ENCODE measurements around the gene RHBDF2.

GRCh38 chr17:76427501-76428231, 73.6 kb downstream of the RHBDF2 start:
- TF ChIP-seq CTCF (IDR thresholded peaks at IDR 0.05; ENCODE audit: extremely low read depth in 1 of 2, insufficient read depth in 1 of 2, low read depth in 1 of 2, low read length in 2 of 2) (no peak), EZH2 (IDR thresholded peaks at IDR 0.05; ENCODE audit: borderline replicate concordance, low read depth, low read length, severe bottlenecking) (no peak), POLR2A (IDR thresholded peaks at IDR 0.05; ENCODE audit: low read depth, low read length) (no peak), MYC (IDR thresholded peaks at IDR 0.05; ENCODE audit: low read depth, low read length) (no peak), POLR2AphosphoS5 (IDR thresholded peaks at IDR 0.05; ENCODE audit: insufficient read depth, low read depth, low read length) (no peak)
